Measurements from ENCODE around the gene UNC45B.
A peak's percentile ranks its signal among the peaks of the same experiment; 100 is the strongest.
"Not testable (repeated sequence)": the region's sequence is repeated elsewhere in the genome, so short reads cannot be mapped to it uniquely, and the experiment has no call there.

UNC45B gene

GRCh38 chr17:35142467-35142796 lies 5.2 kb upstream of the UNC45B start:
- DNase-seq: no peak

GRCh38 chr17:35144840-35145239 lies 2.8 kb upstream of the UNC45B start:
- no peak for DNase-seq

GRCh38 chr17:35146214-35146833 lies 1.3 kb upstream of the UNC45B start:
- DNase-seq: no peak

GRCh38 chr17:35148144-35148543 lies 527 bp downstream of the UNC45B start:
- DNase-seq: no peak

- DNase-seq: no peak
Measured at GRCh38 chr17:35149941-35150340, 2.3 kb downstream of the UNC45B start.

GRCh38 chr17:35151080-35151479 lies 3.5 kb downstream of the UNC45B start:
- not testable (repeated sequence) for DNase-seq

GRCh38 chr17:35152421-35153140 lies 5.0 kb downstream of the UNC45B start:
- DNase-seq: no peak

- DNase-seq: no peak
Measured at GRCh38 chr17:35154196-35155165, 6.9 kb downstream of the UNC45B start.

GRCh38 chr17:35155246-35155645 lies 7.6 kb downstream of the UNC45B start:
- DNase-seq: no peak

- DNase-seq: no peak
Measured at GRCh38 chr17:35159940-35160339, 12.3 kb downstream of the UNC45B start.

- no peak for DNase-seq
Measured at GRCh38 chr17:35160354-35161201, 13.0 kb downstream of the UNC45B start.

GRCh38 chr17:35161281-35161761 lies 13.7 kb downstream of the UNC45B start:
- no peak for DNase-seq

GRCh38 chr17:35162755-35163154 lies 15.1 kb downstream of the UNC45B start:
- no peak for DNase-seq

GRCh38 chr17:35163886-35164285 lies 16.3 kb downstream of the UNC45B start:
- no peak for DNase-seq

- DNase-seq: no peak
Measured at GRCh38 chr17:35164716-35165115, 17.1 kb downstream of the UNC45B start.

- no peak for DNase-seq
Measured at GRCh38 chr17:35166526-35166925, 18.9 kb downstream of the UNC45B start.

GRCh38 chr17:35167046-35167445 lies 19.4 kb downstream of the UNC45B start:
- DNase-seq: no peak

GRCh38 chr17:35167666-35168065 lies 20.0 kb downstream of the UNC45B start:
- no peak for DNase-seq

- DNase-seq: no peak
Measured at GRCh38 chr17:35169835-35170363, 22.3 kb downstream of the UNC45B start.

GRCh38 chr17:35170968-35171771 lies 23.6 kb downstream of the UNC45B start:
- peak in 1 of 2 donors; percentile 54 for DNase-seq

- peak in 1 of 2 donors; percentile 27 for DNase-seq
Measured at GRCh38 chr17:35171834-35172233, 24.2 kb downstream of the UNC45B start.
